ENCODE data around the gene SH3GLB1. TPM values are rescaled to one million over a fixed set of nuclear protein-coding genes. Genes with fewer than 3 reads are reported as not detected.

Gene SH3GLB1
- total and polyA plus RNA-seq, 2 of the 8 experiments (the other 6 are each of a cell fraction or from before 2014, with no cell fraction given): 7.7 to 43.1 TPM

GRCh38 chr1:86739648-86740509 lies 35.5 kb downstream of the SH3GLB1 start:
- H3K9ac ChIP-seq (replicated peaks in 1 of 4; ENCODE audit: extremely low read depth in 1 of 4, low read depth in 3 of 4, low read length in 3 of 4): no peak overlapping the region

More at GRCh38 chr1:86739648-86740509, 35.5 kb downstream of the SH3GLB1 start:
- Histone ChIP-seq H2BK15ac (ENCODE audit: low read length) (no peak overlapping the region), H4K91ac (replicated peaks; ENCODE audit: insufficient read length, low read length) (no peak overlapping the region), H2BK20ac (ENCODE audit: low read length) (no peak overlapping the region), H2BK12ac (ENCODE audit: low read depth, low read length) (no peak overlapping the region), H3K27ac (ENCODE audit: low read depth, low read length) (no peak overlapping the region), H3K56ac (replicated peaks; ENCODE audit: insufficient read length, low read depth, low read length) (no peak overlapping the region), H3K4me2 (ENCODE audit: insufficient read depth in 1 of 2, low read depth in 2 of 2, low read length in 2 of 2) (no peak overlapping the region), H4K5ac (ENCODE audit: insufficient read length, low read depth, low read length) (no peak overlapping the region), H3K4me3 (ENCODE audit: extremely low read depth in 1 of 4, insufficient read depth in 2 of 4, low read depth in 3 of 4, low read length in 4 of 4) (no peak overlapping the region), H3K36me3 (ENCODE audit: control insufficient read depth in 2 of 4, insufficient read depth in 4 of 4, low read length in 3 of 4) (peaks cover 5 to 41% (median 18%) of the 10 kb centered on the region in 4 experiments; a peak in 7 of 8 replicates), H2BK120ac (replicated peaks; ENCODE audit: low read depth, low read length) (no peak overlapping the region), H4K8ac (ENCODE audit: extremely low read depth, insufficient read depth, low read length) (no peak overlapping the region), H3K79me2 (ENCODE audit: control insufficient read depth in 1 of 2, insufficient read depth in 2 of 2, low read length in 2 of 2) (no peaks in the 10 kb centered on the region), H4K20me1 (replicated peaks in 1 of 2; ENCODE audit: control insufficient read depth in 1 of 2, insufficient read depth in 2 of 2, low read length in 2 of 2) (no peaks in the 10 kb centered on the region), H3K23me2 (ENCODE audit: low read depth, low read length) (no peaks in the 10 kb centered on the region), H3K79me1 (ENCODE audit: low read depth, low read length) (no peaks in the 10 kb centered on the region), H2BK5ac (ENCODE audit: low read depth, low read length) (no peak overlapping the region), H2AK5ac (ENCODE audit: low read depth, low read length) (no peak overlapping the region), H3K27me3 (replicated peaks in 1 of 4; ENCODE audit: control insufficient read depth in 3 of 4, extremely low read depth in 1 of 4, insufficient read depth in 3 of 4, low read length in 3 of 4) (no peaks in the 10 kb centered on the region), H3K14ac (ENCODE audit: insufficient read length) (no peak overlapping the region), H3K4ac (replicated peaks; ENCODE audit: insufficient read length, low read depth, low read length) (no peak overlapping the region), H3K18ac (ENCODE audit: extremely low read depth, low read length) (no peak overlapping the region), H2AFZ (ENCODE audit: low read length) (no peak overlapping the region), H3K4me1 (replicated peaks in 1 of 4; ENCODE audit: control insufficient read depth in 3 of 4, insufficient read depth in 4 of 4, low read length in 3 of 4) (no peaks in the 10 kb centered on the region), H3K23ac (ENCODE audit: insufficient read length) (no peak overlapping the region), H3K9me3 (ENCODE audit: insufficient read depth in 2 of 2, low read depth in 1 of 2, low read length in 1 of 2) (no peaks in the 10 kb centered on the region)
- DNase-seq (ENCODE audit: low read depth in 1 of 2, low spot score in 2 of 2) (no peak), FAIRE-seq (no peak)
- ChIA-PET POLR2A (ENCODE audit: partially characterized antibody) (no interaction called here), CTCF (ENCODE audit: partially characterized antibody) (interaction anchor here (0.6 to 6.6 kb wide), 4 partner anchors 10 to 1528 kb away, joined by 3 to 45 read pairs (median 4); no protein-coding TSS in a partner anchor)
- 86% methylated on average over 3 of the region's 3 CpGs; no CpG with 5 or more reads in 1 of the 2 experiments for WGBS, 2 experiments (ENCODE audit: extremely low coverage in 1 of 2, insufficient coverage in 1 of 2, insufficient read length in 1 of 2, insufficient replicate concordance in 2 of 2, low coverage in 1 of 2, low lambda C conversion rate in 2 of 2, missing lambda C conversion rate in 1 of 2)
- TF ChIP-seq SUZ12 (IDR thresholded peaks at IDR 0.05; ENCODE audit: low read length) (no peak), BRCA1 (IDR thresholded peaks at IDR 0.05; ENCODE audit: low read depth, low read length) (no peak), BACH1 (IDR thresholded peaks at IDR 0.05; ENCODE audit: low read length) (no peak), POLR2A (IDR thresholded peaks at IDR 0.05; ENCODE audit: control extremely low read depth in 1 of 2, low read depth in 2 of 2, low read length in 2 of 2) (no peak), SP1 (IDR thresholded peaks at IDR 0.05; ENCODE audit: low read depth, low read length) (no peak), CEBPB (IDR thresholded peaks at IDR 0.05; ENCODE audit: low read depth, low read length) (no peak), HDAC6 (IDR thresholded peaks at IDR 0.05; ENCODE audit: low read depth, low read length) (no peak), USF2 (IDR thresholded peaks at IDR 0.05; ENCODE audit: low read length) (no peak), CBX5 (IDR thresholded peaks at IDR 0.05; ENCODE audit: low read depth, low read length) (no peak), KDM5A (IDR thresholded peaks at IDR 0.05; ENCODE audit: low read length) (no peak), SRF (IDR thresholded peaks at IDR 0.05; ENCODE audit: low read depth, low read length) (no peak), NANOG (IDR thresholded peaks at IDR 0.05; ENCODE audit: insufficient read depth, low read depth, low read length, poor library complexity, severe bottlenecking) (no peak)
